ELR (cell line): Measurements from ENCODE around the gene PTPN13.
"Not testable (repeated sequence)": the region's sequence is repeated elsewhere in the genome, so short reads cannot be mapped to it uniquely, and the experiment has no call there.

ENCODE experiments used
- DNase-seq: peaks from one replicate; pipeline ENCODE4 v3.0.0-alpha.2; 2015; ENCODE audit warnings: low read depth

Gene PTPN13

DNA sequence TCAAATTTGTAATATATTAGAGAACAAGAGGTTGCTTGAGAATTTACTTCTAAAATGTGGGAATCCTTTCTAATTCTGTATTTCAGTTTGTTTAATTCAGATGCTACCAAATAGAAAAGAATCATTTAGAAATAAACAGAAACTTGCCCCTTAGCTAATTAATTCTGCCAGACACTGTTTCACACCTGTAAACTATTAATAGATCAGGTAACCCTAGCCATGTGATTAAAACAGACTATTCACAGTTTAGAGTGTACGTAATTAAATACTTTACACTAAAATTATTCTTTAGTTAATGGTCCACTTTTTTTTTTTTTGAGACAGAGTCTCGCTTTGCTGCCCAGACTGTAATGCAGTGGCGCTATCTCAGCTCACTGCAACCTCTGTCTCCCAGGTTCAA is 124.0 kb downstream of the PTPN13 start:
- DNase-seq = no peak

DNA sequence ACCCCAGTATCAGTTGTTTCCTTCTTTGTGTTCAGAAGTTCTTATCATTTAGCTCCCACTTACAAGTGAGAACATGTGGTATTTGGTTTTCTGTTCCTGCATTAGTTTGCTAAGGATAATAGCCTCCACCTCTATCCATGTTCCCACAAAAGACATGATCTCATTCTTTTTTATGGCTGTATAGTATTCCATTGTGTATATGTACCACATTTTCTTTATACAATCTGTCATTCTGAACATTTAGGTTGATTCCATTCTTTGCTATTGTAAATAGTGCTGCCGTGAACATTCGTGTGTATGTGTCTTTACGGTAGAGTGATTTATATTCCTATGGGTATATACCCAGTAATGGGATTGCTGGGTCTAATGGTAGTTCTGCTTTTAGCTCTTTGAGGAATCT is 125.0 kb downstream of the PTPN13 start:
- DNase-seq = not testable (repeated sequence)

DNA sequence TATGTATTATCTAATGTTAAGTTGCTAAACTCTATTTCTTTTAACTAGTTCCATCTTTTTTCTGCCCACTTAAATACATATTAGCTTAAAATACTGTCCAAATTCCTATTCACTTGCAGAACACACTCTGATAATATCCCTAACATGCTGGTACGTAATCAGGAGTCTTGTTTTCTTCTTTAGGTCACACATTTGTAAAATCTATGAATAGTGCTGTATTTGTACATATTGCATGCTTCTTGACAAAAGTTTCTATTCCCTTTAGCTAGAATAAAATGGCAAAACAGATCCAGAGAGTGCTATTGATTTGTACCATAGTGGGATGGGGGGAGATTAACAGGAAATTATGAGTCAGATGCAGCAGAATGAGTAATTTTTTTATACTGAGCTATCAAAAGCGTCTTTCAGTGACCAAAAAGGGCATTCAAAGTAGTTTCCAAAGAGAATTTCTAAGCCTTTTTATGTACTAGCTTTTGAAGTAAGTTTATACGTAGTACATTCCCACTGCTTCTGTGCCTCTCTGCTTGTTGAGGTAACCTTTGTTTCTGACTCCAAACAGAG is 126.5 kb downstream of the PTPN13 start:
- peak; percentile 53 for DNase-seq

DNA sequence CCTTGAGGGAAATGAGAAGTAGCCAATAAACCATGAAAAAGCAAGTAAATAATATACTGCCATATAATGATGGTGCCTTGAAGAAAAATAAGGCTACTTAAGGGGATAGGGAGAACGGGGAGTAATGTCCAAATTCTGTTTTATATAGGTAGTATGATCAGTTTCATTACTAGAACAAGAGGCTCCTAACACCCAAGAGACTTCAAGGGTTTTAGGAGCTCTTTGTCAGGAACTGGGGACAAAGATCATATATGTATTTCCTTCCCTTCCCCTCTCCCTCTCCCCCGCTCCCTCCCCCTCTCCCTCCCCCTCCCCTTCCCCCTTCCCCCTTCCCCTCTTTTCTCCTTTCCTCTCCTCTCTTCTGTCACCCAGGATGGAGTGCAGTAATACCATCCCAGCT is 127.3 kb downstream of the PTPN13 start:
- no peak for DNase-seq

DNA sequence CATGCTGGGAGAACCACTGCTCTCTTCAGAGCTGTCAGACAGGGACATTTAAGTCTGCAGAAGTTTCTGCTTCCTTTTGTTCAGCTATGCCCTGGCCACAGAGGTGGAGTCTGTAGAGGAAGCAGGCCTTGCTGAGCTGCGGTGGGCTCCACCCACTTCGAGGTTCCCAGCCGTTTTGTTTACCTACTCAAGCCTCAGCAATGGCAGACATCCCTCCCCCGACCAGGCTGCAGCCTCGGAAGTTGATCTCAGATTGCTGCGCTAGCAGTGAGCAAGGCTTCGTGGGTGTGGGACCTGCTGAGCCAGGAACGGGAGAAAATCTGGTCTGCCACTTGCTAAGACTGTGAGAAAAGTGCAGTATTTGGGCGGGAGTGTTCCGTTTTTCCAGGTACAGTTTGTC is 136.2 kb downstream of the PTPN13 start:
- DNase-seq = no peak

DNA sequence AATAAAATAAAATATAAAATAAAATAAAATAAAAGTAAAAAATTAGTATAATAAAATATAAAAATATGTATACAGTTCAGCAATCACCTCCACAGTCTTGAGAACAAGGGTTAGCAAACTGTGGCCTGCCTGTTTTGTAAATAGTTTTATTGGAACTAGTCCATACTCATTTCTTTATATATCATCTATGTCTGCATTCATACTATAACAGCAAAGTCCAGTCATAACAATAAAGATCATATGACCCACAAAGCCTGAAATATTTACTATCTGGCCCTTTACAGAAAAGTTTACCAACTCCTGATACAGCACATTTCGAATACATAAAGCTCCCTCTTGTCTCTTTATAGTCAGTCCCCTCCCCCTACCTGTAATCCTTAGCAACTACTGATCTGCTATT is 143.1 kb downstream of the PTPN13 start:
- no peak for DNase-seq

DNA sequence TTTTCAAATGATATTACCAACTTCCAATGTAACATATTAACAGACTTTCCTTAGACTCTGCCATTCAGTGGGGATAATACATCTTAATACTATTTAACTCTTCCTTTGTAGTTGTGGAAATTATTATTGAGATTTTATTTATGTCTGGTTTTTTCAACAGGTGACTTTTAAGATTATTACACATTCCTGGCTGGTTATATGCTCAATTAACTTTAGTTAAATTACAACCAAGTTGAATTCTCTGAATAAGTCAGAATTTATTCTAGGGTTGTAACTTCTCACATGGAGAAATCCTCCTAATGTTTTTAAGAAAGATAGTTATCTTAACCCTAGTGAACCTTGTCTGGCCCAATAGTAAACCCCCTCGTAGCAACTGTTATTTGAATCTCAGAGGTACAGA is 147.7 kb downstream of the PTPN13 start:
- no peak for DNase-seq

DNA sequence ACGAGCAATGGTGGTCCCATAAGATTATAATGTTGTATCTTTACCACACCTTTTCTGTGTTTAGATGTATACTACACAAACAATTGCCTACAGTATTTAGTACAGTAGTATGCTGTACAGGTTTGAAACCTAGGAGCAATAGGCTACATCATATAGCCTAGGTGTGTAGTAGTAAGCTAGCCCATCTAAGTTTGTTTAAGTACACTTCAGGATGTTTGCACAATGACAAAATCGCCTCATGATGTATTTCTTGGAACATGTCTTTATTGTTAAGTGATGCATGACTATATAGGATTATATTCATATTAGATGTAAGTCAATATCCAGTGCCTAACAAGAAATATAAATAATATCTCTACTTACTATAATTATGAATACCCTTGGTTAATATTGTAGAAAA is 150.5 kb downstream of the PTPN13 start:
- DNase-seq = no peak

DNA sequence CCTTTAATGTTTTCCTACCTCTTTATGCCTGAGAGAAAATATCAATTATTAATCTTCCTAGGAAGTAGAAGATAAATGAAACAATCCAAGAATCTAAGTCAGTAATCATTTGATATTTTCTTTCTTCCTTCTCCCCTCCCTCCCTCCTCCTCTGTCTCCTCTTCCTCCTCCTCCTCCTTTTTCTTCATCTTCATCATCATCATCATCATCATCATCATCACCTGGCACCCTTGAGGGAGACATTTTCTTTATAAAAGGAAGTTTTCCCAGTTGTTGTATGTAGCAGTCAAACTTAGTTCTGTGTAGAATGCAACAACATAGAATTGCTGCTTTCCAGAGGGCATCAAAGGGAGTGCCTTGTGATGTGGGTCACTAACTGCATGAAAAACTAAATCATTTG is 155.0 kb downstream of the PTPN13 start:
- no peak for DNase-seq

DNA sequence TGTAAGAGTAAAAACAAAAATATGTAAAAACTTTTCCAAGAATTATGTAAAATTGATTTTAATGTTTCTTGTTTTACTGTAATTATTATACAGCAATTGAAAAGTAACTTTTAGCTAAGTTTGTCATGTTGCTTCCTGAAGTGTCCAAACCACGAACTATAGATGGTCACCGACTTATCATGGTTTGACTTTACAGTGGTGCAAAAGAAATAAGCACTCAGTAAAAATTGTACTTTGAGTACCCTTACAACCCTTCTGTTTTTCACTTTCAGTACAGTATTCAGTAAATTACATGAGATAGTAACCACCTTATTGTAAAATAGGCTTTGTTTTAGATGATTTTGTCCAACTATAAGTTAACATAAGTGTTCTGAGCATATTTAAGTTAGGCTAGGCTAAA is 161.3 kb downstream of the PTPN13 start:
- no peak for DNase-seq

DNA sequence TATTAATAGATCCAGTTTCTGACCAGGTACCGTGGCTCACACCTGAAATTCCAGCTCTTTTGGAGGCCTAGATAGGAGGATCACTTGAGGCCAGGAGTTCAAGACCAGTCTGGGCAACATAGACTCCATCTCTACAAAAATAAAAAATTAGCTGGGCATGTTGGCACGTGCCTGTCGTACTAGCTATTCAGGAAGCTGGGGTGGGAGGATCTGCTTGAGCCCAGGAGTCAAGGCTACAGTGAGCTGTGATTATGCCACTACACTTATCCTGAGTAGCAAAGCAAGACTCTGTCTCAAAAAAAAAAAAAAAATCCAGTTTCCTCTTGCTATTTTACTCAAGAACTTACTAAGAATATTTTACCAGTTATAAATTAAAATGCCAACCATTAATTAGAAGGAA is 163.4 kb downstream of the PTPN13 start:
- DNase-seq = no peak

DNA sequence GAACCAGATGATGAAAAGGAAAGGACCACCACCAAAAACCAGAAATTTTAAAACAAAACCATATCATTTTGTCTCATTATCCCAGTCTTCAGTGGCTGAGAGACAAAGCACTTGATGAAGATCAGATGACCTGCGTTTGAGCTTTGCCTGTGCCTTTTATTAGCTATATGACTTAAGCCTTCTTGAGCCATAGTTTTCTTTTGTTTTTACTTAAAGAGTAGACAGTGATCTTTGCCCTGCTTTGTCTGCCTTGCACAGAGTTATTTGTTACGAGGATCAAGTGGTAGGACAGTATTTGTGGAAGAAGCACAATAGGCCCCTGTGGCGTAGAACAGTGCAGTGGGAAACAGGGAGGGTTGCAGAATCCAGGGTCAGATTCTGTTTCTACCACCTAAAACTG is 165.2 kb downstream of the PTPN13 start:
- DNase-seq = no peak

DNA sequence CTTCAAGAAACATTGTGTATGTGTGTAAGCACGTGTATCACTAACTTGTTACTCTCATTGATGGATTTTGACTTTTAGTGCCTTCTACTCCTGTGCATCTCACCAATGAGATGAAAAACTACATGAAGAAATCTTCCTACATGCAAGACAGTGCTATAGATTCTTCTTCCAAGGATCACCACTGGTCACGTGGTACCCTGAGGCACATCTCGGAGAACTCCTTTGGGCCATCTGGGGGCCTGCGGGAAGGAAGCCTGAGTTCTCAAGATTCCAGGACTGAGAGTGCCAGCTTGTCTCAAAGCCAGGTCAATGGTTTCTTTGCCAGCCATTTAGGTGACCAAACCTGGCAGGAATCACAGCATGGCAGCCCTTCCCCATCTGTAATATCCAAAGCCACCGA is 168.5 kb downstream of the PTPN13 start:
- no peak for DNase-seq

DNA sequence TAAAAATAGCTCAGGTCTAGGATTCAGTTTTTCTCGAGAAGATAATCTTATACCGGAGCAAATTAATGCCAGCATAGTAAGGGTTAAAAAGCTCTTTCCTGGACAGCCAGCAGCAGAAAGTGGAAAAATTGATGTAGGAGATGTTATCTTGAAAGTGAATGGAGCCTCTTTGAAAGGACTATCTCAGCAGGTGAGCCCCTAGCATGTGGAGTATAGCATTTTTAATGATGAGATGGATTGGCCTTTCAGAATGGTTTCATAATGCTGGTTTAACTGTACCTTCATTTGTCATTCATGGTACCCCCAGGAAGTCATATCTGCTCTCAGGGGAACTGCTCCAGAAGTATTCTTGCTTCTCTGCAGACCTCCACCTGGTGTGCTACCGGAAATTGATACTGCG is 175.7 kb downstream of the PTPN13 start:
- DNase-seq = no peak

DNA sequence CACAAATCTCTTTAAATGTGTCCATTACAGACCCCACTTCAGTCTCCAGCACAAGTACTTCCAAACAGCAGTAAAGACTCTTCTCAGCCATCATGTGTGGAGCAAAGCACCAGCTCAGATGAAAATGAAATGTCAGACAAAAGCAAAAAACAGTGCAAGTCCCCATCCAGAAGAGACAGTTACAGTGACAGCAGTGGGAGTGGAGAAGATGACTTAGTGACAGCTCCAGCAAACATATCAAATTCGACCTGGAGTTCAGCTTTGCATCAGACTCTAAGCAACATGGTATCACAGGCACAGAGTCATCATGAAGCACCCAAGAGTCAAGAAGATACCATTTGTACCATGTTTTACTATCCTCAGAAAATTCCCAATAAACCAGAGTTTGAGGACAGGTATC is 177.0 kb downstream of the PTPN13 start:
- no peak for DNase-seq

DNA sequence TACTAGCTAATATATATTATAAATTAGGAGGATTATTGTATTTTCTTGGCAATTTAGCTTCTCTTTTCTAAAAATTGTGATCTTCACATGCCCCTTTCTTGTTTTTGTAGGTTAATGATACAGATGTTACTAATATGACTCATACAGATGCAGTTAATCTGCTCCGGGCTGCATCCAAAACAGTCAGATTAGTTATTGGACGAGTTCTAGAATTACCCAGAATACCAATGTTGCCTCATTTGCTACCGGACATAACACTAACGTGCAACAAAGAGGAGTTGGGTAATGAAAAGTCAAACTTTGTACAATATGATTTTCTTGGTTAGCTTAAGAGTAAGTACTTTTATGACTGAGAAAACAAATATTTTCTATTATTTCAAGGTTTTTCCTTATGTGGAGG is 180.9 kb downstream of the PTPN13 start:
- DNase-seq = no peak

DNA sequence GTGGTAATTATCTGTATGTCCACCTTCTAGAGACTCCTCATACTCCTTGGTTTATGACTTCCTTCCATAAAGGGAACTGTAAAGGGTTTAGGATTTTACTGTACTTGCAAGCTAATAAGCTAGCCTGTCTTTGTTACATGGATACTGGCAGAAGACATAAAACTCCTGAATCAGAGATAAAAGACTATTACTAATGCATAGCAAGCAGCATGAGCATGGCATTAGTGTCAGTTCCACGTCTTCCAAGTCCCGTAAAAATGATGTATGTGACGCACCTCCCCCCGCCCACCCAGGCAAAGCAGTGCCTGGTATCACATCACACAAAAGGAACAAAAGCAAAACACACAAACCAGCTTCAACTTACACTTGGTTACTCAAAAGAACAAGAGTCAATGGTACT is 184.1 kb downstream of the PTPN13 start:
- DNase-seq = no peak

DNA sequence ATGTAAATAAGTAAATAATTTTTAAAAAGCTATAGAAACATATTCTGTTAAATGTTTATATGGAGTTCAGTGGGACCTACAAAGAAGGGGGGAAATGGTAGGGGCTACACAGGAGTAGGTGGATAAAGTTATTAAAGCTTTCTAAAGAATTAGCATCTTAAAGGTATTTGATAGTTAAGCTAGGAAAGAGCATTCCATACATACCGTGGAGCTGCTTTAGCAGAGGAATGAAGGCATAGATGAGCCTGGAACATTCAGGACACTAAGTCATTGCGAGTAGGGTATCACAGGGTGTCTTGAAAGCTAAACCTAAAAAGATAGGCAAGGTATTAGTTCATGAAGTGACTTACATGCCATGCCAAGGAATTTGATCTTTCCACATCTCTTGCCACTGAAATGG is 194.7 kb downstream of the PTPN13 start:
- no peak for DNase-seq

DNA sequence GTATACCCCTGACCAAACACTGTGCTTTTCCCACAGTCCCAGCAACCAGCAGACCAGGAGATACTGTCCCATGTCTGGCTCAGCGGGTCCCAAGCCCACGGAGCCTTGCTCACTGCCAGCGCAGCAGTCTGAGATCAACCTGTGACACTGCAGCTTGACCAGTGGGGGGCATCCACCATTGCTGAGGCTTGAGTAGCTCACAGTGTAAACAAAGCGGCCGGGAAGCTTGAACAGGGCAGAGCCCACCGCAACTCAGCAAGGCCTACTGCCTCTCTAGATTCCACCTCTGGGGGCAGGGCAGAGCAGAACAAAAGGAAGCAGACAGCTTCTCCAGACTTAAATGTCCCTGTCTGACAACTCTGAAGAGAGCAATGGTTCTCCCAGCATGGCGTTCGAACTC is 197.0 kb downstream of the PTPN13 start:
- peak; percentile 16 for DNase-seq

DNA sequence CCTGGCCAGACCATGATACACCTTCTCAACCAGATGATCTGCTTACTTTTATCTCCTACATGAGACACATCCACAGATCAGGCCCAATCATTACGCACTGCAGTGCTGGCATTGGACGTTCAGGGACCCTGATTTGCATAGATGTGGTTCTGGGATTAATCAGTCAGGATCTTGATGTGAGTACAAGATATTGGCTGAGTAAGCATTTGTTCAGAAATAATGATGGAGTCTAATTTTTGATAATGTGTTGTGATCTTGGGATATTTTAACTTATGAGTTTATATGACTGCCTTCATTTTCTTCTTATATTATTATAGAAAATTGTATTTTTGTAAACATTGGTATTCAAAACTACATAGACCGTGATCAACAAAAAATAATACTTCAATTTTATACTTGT is 215.7 kb downstream of the PTPN13 start:
- no peak for DNase-seq

DNA sequence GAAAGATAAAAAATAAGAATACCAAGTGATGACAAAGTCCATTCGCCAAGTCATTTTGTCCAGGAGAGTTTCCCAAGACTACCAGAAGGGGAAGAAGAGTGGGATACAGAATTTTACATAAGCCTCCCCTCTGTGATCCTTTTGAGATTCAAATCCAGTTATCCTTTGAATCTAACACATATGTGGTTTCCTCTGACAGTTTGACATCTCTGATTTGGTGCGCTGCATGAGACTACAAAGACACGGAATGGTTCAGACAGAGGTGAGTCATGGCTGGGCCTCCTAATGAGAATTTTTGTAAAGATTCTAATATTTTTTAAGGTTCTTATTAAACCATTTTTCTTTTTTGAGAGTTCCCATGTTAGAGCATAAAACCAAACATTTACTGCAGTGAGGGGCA is 216.7 kb downstream of the PTPN13 start:
- DNase-seq = no peak

DNA sequence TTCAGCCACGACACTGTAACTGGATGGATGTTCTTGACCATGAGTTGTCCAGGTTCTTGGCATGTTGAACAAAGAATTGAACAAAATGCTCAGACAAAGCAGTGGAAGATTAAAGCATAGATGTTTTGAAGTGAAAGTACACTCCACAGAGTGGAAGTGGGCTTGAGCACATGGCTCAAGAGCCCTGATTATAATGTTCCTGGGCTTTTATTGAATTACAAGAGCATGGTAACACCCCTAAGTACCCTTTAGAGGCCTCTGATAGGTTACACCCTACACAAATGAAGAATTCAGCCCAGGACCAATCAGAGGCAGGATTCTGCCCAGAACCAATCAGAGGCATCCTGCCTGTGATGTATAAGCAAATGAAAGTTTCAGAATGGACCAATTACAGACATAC is 221.5 kb downstream of the PTPN13 start:
- DNase-seq = no peak

DNA sequence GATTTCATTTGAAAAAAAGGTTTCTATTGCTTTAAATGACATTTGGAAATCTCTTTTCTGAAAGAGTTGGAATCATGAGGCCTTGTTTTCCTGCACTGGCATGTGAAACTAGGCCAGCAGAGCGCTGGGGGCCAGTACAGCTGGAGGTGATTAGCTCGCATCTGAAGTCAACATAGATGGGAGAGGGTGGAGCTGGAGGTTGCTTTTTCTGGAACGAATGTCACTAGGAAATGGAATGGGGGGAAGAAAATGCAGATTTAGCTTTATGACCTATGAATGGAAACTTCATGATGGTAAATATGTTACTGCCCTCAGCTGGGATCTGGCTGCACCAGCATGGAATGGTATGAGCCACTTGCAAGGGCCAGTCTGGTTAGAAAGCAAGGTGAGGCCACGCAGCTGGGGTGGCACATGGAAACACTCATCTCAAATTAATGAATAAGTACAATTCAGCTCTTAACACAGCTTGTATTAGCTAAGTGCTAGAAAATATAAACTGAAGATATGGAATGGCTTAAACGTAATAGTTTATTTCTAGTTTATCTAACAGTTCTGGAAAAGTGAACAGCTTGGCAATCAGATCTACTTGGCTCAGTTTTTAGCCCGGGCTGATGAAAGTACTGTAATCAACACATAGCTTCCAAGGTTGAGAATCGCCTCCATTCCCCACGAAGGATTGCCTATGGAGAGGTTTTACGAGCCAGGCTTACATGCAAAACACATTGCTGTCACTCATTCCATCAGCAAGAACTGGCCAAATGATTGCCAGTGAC is 222.6 kb downstream of the PTPN13 start:
- no peak for DNase-seq

DNA sequence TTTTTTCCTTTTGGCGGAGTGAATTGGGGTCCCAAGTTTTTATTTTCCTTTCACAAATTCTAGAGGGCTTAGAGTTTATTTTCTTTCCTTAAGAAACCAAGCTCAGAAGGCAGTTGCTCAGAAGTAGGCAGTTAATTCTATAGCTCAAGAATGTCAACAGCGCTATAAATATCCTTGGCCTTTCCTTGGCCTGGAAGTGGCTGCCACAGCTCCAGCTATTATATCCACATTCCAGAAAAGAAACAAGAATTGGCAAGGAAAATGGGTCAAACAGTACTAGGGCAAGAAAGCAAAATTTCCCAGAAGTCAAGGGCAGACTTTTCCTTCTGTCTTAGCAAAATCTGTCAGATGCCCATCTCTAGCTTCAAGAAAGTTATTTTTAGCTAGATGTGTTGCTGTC is 224.1 kb downstream of the PTPN13 start:
- no peak for DNase-seq
